Measurements from ENCODE around the gene HNRNPA2B1. TPM values are rescaled to one million over a fixed set of nuclear protein-coding genes. Genes with fewer than 3 reads are reported as not detected.
A peak's percentile ranks its signal among the peaks of the same experiment; 100 is the strongest.

Gene HNRNPA2B1
- polyA plus RNA-seq (ENCODE audit: insufficient read length in 4 of 4): 1,000 to 10,000 TPM; 1,061 to 1,650 (median 1,619) TPM

GRCh38 chr7:26200444-26201246, at the start of gene HNRNPA2B1:
TSS of gene HNRNPA2B1 (minus strand) at chr7:26200746. CDS start at chr7:26200577, 169 bp downstream.
- peak; percentile 99 to 100 (median 99) for DNase-seq (ENCODE audit: low read depth in 4 of 4, low spot score in 3 of 4)

- DNase-seq (ENCODE audit: low read depth in 4 of 4, low spot score in 3 of 4): no peak
Measured at GRCh38 chr7:26250239-26250638, 49.7 kb upstream of the HNRNPA2B1 start.

GRCh38 chr7:26245150-26245549, 44.6 kb upstream of the HNRNPA2B1 start:
- DNase-seq (ENCODE audit: low read depth in 4 of 4, low spot score in 3 of 4): no peak

- DNase-seq (ENCODE audit: low read depth in 4 of 4, low spot score in 3 of 4): no peak
Measured at GRCh38 chr7:26238032-26238431, 37.5 kb upstream of the HNRNPA2B1 start.

- no peak for DNase-seq (ENCODE audit: low read depth in 4 of 4, low spot score in 3 of 4)
Measured at GRCh38 chr7:26237035-26237807, 36.7 kb upstream of the HNRNPA2B1 start.

- no peak for DNase-seq (ENCODE audit: low read depth in 4 of 4, low spot score in 3 of 4)
Measured at GRCh38 chr7:26233902-26234511, 33.5 kb upstream of the HNRNPA2B1 start.

GRCh38 chr7:26227987-26228386, 27.4 kb upstream of the HNRNPA2B1 start:
- DNase-seq (ENCODE audit: low read depth in 4 of 4, low spot score in 3 of 4): no peak

GRCh38 chr7:26224359-26224758, 23.8 kb upstream of the HNRNPA2B1 start:
- no peak for DNase-seq (ENCODE audit: low read depth in 4 of 4, low spot score in 3 of 4)

GRCh38 chr7:26216049-26216448, 15.5 kb upstream of the HNRNPA2B1 start:
- no peak for DNase-seq (ENCODE audit: low read depth in 4 of 4, low spot score in 3 of 4)

GRCh38 chr7:26213807-26214515, 13.4 kb upstream of the HNRNPA2B1 start:
- DNase-seq (ENCODE audit: low read depth in 4 of 4, low spot score in 3 of 4): no peak

- no peak for DNase-seq (ENCODE audit: low read depth in 4 of 4, low spot score in 3 of 4)
Measured at GRCh38 chr7:26212921-26213718, 12.6 kb upstream of the HNRNPA2B1 start.

- no peak for DNase-seq (ENCODE audit: low read depth in 4 of 4, low spot score in 3 of 4)
Measured at GRCh38 chr7:26208040-26208439, 7.5 kb upstream of the HNRNPA2B1 start.

GRCh38 chr7:26203016-26203415, 2.5 kb upstream of the HNRNPA2B1 start:
- no peak for DNase-seq (ENCODE audit: low read depth in 4 of 4, low spot score in 3 of 4)

- peak in 1 of 4 donors; percentile 33 for DNase-seq (ENCODE audit: low read depth in 4 of 4, low spot score in 3 of 4)
Measured at GRCh38 chr7:26202019-26202990, 1.8 kb upstream of the HNRNPA2B1 start.

- DNase-seq (ENCODE audit: low read depth in 4 of 4, low spot score in 3 of 4): peak; percentile 79 to 89 (median 86)
Measured at GRCh38 chr7:26201247-26202018, 887 bp upstream of the HNRNPA2B1 start, which contains the start of gene CBX3. TSS of gene CBX3 (plus strand) at chr7:26201745. CDS start at chr7:26202999, 1,254 bp downstream.

- peak in 3 of 4 donors; percentile 53 to 56 (median 55) for DNase-seq (ENCODE audit: low read depth in 4 of 4, low spot score in 3 of 4)
Measured at GRCh38 chr7:26200038-26200443, 505 bp downstream of the HNRNPA2B1 start.

- peak in 2 of 4 donors; percentile 54 to 62 for DNase-seq (ENCODE audit: low read depth in 4 of 4, low spot score in 3 of 4)
Measured at GRCh38 chr7:26199301-26200037, 1.1 kb downstream of the HNRNPA2B1 start.

Data from left renal pelvis (tissue), 4 donors.